Prostate gland (tissue), 2 donors: ENCODE measurements around the gene RSRC1.

ENCODE experiments used
- CTCF ChIP-seq, 4 experiments: fragments of 200-600 bp in 2 of 4; fragments of 450-650 bp in 2 of 4; sonication (generic) in 2 of 4; IDR thresholded peaks; 1 replicate in 3 of 4; 2 replicates in 1 of 4; pipeline ENCODE4 v1.5.1; 2016 to 2019; ENCODE audit warnings: antibody characterized with exemption in 4 of 4, mild to moderate bottlenecking in 2 of 4, moderate library complexity in 2 of 4
- POLR2A ChIP-seq: fragments of 450-650 bp; IDR thresholded peaks from one replicate; pipeline ENCODE4 v1.6.1; 2016; ENCODE audit warnings: antibody characterized with exemption, mild to moderate bottlenecking
- POLR2AphosphoS5 ChIP-seq: sonication (generic); formaldehyde crosslinking; IDR thresholded peaks from one replicate; pipeline ENCODE4 v1.6.1; 2017; ENCODE audit warnings: antibody characterized with exemption

- no peak for TF ChIP-seq POLR2A
- TF ChIP-seq CTCF (IDR thresholded peaks at IDR 0.05), result no peak
- no peak for TF ChIP-seq POLR2AphosphoS5
Measured at GRCh38 chr3:158098834-158099424, 11.0 kb upstream of the RSRC1 start.
